GM10266 (cell line): ENCODE measurements around the gene LPP.

Experiments
- DNase-seq: peaks from one replicate; pipeline ENCODE4 v3.0.0; 2012; ENCODE audit errors: extremely low spot score
- TF ChIP-seq, protein P1 (sequence below): IDR thresholded peaks from 2 replicates; pipeline ENCODE4 v1.5.1; 2012; ENCODE audit warnings: mild to moderate bottlenecking, low read depth; ENCODE audit not compliant: control insufficient read depth, insufficient read depth; ENCODE audit errors: missing control alignments

The LPP gene

DNA sequence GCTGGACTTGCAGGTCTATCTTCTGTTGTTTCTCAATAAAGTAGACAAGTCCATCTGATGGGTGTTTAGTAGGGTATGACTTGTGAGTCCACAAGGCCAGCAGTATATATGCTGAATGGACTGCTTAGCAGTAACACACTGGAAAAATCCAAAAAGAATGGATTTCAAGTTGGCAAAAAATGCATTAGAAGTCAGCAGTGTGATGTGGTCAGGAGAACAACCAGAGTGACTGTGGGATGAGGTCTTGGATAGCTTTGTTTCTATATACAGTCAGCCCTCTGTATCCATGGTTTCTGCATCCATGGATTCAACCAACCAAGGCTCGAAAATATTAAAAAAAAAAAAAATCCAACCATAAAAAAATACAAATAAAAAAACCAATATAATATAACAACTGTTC is 55.8 kb downstream of the LPP start:
- no peak for DNase-seq
- TF ChIP-seq, protein P1, sequence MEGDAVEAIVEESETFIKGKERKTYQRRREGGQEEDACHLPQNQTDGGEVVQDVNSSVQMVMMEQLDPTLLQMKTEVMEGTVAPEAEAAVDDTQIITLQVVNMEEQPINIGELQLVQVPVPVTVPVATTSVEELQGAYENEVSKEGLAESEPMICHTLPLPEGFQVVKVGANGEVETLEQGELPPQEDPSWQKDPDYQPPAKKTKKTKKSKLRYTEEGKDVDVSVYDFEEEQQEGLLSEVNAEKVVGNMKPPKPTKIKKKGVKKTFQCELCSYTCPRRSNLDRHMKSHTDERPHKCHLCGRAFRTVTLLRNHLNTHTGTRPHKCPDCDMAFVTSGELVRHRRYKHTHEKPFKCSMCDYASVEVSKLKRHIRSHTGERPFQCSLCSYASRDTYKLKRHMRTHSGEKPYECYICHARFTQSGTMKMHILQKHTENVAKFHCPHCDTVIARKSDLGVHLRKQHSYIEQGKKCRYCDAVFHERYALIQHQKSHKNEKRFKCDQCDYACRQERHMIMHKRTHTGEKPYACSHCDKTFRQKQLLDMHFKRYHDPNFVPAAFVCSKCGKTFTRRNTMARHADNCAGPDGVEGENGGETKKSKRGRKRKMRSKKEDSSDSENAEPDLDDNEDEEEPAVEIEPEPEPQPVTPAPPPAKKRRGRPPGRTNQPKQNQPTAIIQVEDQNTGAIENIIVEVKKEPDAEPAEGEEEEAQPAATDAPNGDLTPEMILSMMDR: no peak

DNA sequence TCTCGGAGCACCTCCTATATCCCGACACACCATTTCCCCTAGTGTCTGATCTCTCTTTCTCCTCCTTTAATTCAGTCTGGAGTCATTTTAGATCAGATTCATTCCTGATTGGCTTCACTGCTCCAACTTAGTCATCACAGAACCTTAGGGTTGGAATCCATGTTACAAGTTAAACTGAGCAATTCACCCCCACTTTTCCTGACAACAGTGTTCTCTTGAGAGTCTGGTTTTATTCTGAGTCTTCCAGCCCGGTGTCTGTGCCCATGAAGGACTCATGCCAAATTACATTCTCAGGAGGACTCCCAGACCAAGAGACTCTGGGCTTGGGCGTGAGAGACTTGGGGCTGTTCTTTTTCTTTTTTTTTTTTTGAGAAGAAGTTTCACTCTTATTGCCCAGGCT is 57.5 kb downstream of the LPP start:
- TF ChIP-seq, protein P1: no peak

DNA sequence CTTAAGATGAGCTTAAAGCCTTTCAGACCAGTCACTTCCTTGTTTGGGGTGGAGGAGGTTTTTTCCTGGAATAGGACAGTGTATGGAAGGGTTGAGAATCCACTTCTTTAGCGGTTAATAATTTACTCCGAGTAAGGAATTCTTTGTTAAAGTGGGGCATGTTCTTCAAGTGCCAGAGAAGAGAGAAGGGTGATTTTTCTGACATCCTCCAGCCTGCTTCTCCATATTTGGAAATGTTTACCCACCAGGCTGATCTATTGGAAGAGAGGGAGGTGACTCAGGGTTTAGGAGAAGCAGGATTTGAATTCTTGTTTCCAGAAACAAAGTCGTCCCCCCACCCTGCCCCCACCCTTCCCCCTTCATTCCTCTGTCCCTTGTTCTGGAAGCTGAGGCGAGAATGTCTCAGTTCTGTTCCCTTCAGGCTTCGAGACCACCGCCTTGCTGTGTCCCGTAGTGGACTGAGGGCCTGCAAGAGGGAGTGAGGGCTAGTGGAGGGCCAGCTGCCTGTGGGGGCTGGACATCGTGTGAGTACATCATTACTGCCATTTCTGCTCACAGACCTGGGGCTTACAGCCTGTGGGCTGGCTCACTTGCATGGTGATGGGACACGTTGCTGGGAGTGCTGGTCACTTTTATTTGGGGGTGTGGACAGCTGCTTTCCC is 58.5 kb downstream of the LPP start:
- no peak for DNase-seq

More for the DNA sequence above, 57.5 kb downstream of the LPP start:
- no peak for DNase-seq

DNA sequence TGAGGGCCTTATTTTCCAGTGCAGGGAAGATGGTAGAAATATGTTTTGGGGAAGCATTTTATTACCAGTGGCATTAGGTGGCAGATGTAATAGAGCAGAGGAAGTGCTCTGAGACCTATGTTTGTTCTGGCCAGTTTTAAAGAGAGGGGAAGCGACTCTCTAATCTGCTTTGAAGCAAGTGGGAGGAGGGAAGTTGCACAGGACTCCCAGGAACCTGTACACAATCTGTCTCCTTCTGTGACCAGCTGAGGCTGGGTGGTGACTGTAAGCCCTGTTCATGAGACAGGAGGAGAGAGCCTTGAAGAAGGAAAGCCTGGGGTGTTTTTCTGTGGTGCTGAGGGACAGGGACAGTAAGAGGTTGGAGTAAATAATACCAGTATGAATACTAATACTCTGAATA is 60.5 kb downstream of the LPP start:
- TF ChIP-seq, protein P1: no peak
- no peak for DNase-seq

More for the DNA sequence above, 58.5 kb downstream of the LPP start:
- TF ChIP-seq, protein P1: no peak

DNA sequence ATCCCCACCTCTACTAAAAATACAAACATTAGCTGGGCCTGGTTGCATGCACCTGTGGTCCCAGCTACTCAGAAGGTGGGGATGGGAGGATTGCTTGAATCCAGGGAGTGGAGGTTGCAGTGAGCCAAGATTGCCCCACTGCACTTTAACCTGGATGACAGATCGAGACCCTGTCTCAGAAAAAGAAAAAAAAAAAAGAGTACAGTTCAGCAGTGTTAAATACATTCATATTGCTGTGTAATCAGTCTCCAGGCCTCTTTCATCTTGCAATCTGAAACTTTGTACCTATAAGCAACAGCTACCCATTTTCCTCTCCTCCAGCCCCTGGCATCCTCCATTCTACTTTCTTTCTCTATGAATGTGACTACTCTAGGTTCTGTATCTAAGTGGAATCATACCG is 61.2 kb downstream of the LPP start:
- no peak for DNase-seq
- TF ChIP-seq, protein P1: no peak

DNA sequence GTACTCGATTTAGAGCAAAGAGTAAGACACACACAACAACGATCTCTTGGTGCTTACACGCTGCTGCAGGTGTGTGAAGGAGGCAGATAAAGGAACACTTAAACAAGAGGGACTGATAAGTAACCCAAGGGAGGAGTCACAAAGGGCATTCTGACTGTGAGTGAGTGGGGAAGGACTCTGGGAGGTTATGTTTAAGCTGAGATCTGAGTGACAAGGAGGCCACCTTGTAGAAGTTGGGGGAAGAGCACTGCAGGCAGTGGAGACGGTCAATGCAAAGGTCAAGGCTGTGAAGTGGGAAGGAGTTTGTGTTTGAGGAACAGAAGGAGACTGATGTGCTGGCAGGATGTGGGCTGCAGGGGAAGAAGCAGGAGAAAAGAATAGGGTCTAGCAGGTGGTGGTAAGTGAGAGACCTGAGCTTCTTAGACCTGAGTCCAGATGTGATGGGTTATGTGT is 63.1 kb downstream of the LPP start:
- TF ChIP-seq, protein P1: no peak
- DNase-seq: no peak

DNA sequence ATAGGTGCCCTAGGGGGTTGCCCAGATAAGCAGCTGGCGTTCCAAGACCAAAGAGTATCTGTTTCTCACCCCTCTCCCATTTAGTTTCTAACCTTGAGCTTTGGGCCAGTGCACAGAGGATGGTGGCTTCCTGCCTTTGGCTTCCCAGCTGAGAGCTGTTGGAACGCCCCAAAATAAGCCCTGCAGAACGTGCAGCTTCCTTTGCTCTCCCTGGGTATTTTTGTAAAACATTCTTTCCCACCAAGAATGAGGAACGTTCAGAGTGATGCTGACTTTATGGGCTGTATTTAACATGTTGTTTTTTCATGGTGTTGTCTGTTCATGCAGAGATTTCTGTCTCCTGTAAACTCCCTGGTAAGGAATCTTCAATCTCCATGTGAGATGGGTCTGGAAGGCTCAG is 63.8 kb downstream of the LPP start:
- DNase-seq: no peak
- TF ChIP-seq, protein P1: no peak
